Fibroblast of lung (primary cell): ENCODE results near the gene P2RY8.

Source experiments
- CTCF ChIP-seq, 2 donors: IDR thresholded peaks in 1 of 2; conservative IDR thresholded peaks in 1 of 2; 1 replicate in 1 of 2; 2 replicates in 1 of 2; pipeline ENCODE4 v1.5.1; 2011 to 2012; ENCODE audit warnings: low read length in 2 of 2, control low read depth in 1 of 2, inconsistent platforms in 1 of 2, low read depth in 1 of 2, mild to moderate bottlenecking in 1 of 2
- EZH2 ChIP-seq: IDR thresholded peaks from 2 replicates; pipeline ENCODE4 v1.5.1; 2012; ENCODE audit warnings: low read length, control low read depth, mild to moderate bottlenecking; ENCODE audit errors: missing control alignments

- TF ChIP-seq CTCF (conservative IDR thresholded peaks at IDR 0.05 in 1 of 2, IDR thresholded peaks at IDR 0.05 in 1 of 2; ENCODE audit: low read depth in 1 of 2, low read length in 2 of 2) (no peak), EZH2 (no peak)
Observed at GRCh38 chrX:1500701-1501624, 36.0 kb downstream of the P2RY8 start.
